Measurements from ENCODE around the gene ACSS3. TPM values are rescaled to one million over a fixed set of nuclear protein-coding genes. Genes with fewer than 3 reads are reported as not detected.

The ACSS3 gene
- total RNA-seq, 1 donor from 2014 or later: 19.2 TPM

DNA sequence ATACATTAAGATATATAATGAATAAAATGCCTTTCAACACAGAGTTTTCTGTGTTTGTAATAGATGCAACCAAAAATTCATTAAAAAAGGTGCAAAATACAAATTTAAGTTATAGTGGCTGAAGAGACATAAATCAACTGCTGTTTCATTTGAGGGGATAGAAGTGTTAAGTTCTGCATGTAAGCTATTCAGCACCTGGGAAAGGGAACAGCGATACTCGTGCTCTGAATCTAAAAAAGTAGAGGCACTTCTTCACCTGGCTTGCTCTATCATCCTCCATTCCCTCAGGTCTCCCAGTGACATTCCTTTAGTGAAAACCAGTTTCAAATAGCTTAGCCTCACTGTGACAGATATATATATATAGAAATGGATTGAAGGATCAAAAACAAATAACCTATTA lies 222.6 kb downstream of the ACSS3 start:
- no peak for DNase-seq

GRCh38 chr12:81303935-81304334 lies 226.1 kb downstream of the ACSS3 start:
- no peak for DNase-seq

Small RNAs within 50 kb of the gene (small RNA-seq; reads per million reads assigned to genes)
- not detected for gene MIR4699 (ENCODE audit: low replicate concordance)

Other genes starting within 250 kb of the ACSS3 start
- gene LIN7A, start 140.1 kb upstream of the ACSS3 start, total RNA-seq: 5.9 TPM

Data from skin of body (tissue), 3 donors.